ENCODE measurements around the gene MROH8. TPM values are rescaled to one million over a fixed set of nuclear protein-coding genes. Genes with fewer than 3 reads are reported as not detected.
"Not testable (repeated sequence)": the region's sequence is repeated elsewhere in the genome, so short reads cannot be mapped to it uniquely, and the experiment has no call there.

Gene MROH8
- total RNA-seq, 6 experiments from 2014 or later, result 1.3 to 1.9 (median 1.6) TPM

- H3K4me3 Mint-ChIP-seq, result no peak overlapping the region
- H3K27ac Mint-ChIP-seq, result no peak overlapping the region
- TF ChIP-seq CTCF (IDR thresholded peaks at IDR 0.05), result no peak
- H3K36me3 Mint-ChIP-seq (ENCODE audit: low read depth), result no peaks in the 10 kb centered on the region
- H3K4me1 Mint-ChIP-seq (ENCODE audit: low read depth), result no peaks in the 10 kb centered on the region
- H3K27me3 Mint-ChIP-seq (ENCODE audit: insufficient read depth), result peaks cover 17% of the 10 kb centered on the region
- no peak for DNase-seq
- 0 out of 2 replicates have a peak, but pooled peaks cover 4% of the 10 kb centered on the region for H3K9me3 Mint-ChIP-seq
These were observed 50.5 kb downstream of the MROH8 start for GRCh38 chr20:37128803-37129202.

GRCh38 chr20:37126290-37126689 lies 53.1 kb downstream of the MROH8 start:
- not testable (repeated sequence) for H3K9me3 Mint-ChIP-seq; H3K4me1 Mint-ChIP-seq (ENCODE audit: low read depth); DNase-seq; H3K4me3 Mint-ChIP-seq; H3K36me3 Mint-ChIP-seq (ENCODE audit: low read depth); H3K27ac Mint-ChIP-seq
- peaks cover 14% of the 10 kb centered on the region for H3K27me3 Mint-ChIP-seq (ENCODE audit: insufficient read depth)

- H3K4me3 Mint-ChIP-seq, result no peak overlapping the region
- peaks cover 13% of the 10 kb centered on the region for H3K27me3 Mint-ChIP-seq (ENCODE audit: insufficient read depth)
- no peak overlapping the region for H3K27ac Mint-ChIP-seq
These were observed 55.9 kb downstream of the MROH8 start for GRCh38 chr20:37123441-37123840.

GRCh38 chr20:37120497-37120896 lies 58.9 kb downstream of the MROH8 start:
- no peak overlapping the region for H3K27ac Mint-ChIP-seq
- no peak for TF ChIP-seq CTCF (IDR thresholded peaks at IDR 0.05)
- DNase-seq, result no peak

More at GRCh38 chr20:37123441-37123840, 55.9 kb downstream of the MROH8 start:
- Mint-ChIP-seq H3K36me3 (ENCODE audit: low read depth) (no peaks in the 10 kb centered on the region), H3K9me3 (0 out of 2 replicates have a peak, but pooled peaks cover 4% of the 10 kb centered on the region), H3K4me1 (ENCODE audit: low read depth) (no peaks in the 10 kb centered on the region)
- no peak for DNase-seq
- no peak for TF ChIP-seq CTCF (IDR thresholded peaks at IDR 0.05)

GRCh38 chr20:37119356-37120036 lies 59.9 kb downstream of the MROH8 start:
- no peak for TF ChIP-seq CTCF (IDR thresholded peaks at IDR 0.05)
- Mint-ChIP-seq H3K4me1 (ENCODE audit: low read depth) (no peaks in the 10 kb centered on the region), H3K27me3 (ENCODE audit: insufficient read depth) (peaks cover 11% of the 10 kb centered on the region), H3K27ac (no peak overlapping the region), H3K9me3 (no peaks in the 10 kb centered on the region), H3K4me3 (no peak overlapping the region), H3K36me3 (ENCODE audit: low read depth) (no peaks in the 10 kb centered on the region)
- DNase-seq, result no peak

More at GRCh38 chr20:37120497-37120896, 58.9 kb downstream of the MROH8 start:
- Mint-ChIP-seq H3K4me3 (no peak overlapping the region), H3K4me1 (ENCODE audit: low read depth) (no peaks in the 10 kb centered on the region), H3K9me3 (no peaks in the 10 kb centered on the region), H3K36me3 (ENCODE audit: low read depth) (no peaks in the 10 kb centered on the region), H3K27me3 (ENCODE audit: insufficient read depth) (peaks cover 10% of the 10 kb centered on the region)

- no peak for DNase-seq
- Mint-ChIP-seq H3K36me3 (ENCODE audit: low read depth) (no peaks in the 10 kb centered on the region), H3K4me1 (ENCODE audit: low read depth) (no peaks in the 10 kb centered on the region), H3K27ac (no peak overlapping the region), H3K27me3 (ENCODE audit: insufficient read depth) (peaks cover 17% of the 10 kb centered on the region), H3K9me3 (no peaks in the 10 kb centered on the region), H3K4me3 (no peak overlapping the region)
- no peak for TF ChIP-seq CTCF (IDR thresholded peaks at IDR 0.05)
These were observed 65.3 kb downstream of the MROH8 start for GRCh38 chr20:37114012-37114411.
